GM18870 (cell line): ENCODE measurements around the gene PBOV1.
"Not testable (repeated sequence)": the region's sequence is repeated elsewhere in the genome, so short reads cannot be mapped to it uniquely, and the experiment has no call there.

Experiments
- ATAC-seq: cut with Tn5 transposase; IDR thresholded peaks from one replicate; pipeline ENCODE4 v1.9.1; 2021; ENCODE audit warnings: moderate library complexity; ENCODE audit not compliant: unreplicated experiment

PBOV1 gene

DNA sequence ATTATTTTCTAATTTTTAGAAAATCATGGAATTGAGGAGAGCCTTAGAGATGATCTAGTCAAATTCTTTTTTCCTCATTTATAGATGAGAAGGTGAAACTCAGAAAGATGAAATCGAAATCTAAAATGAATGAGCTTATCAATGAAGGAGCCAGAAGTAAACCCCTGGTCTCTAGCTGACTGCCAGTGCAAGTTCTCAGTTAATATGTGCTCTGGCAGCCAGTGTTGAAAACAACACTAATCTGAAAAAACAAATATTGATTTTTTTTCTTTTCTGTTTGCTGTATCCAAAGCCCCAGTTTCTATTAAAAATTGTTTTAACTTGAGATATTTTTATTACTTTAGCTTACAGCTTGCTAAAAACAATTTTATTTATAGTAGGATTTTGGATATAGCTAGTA is 21.5 kb upstream of the PBOV1 start:
- ATAC-seq, result no peak

DNA sequence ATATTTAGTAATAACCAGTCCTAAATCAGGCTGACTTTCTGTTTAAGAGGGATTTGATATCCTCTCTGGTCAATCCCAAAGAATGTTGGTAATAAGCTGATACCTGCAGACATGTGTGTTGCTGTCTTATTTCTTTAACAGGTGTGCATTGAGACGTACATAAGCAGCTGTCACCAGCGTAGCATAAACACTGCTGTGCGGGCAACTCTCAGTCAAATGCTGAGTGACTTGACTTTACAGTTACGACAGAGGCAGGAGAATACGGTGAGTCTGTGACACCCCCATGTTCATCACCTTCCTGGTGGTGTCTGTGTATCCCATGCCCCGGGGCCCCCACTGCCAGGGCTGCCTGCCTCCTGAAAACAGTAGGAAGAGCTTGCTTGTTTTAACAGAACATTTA is 20.1 kb upstream of the PBOV1 start:
- ATAC-seq, result no peak

DNA sequence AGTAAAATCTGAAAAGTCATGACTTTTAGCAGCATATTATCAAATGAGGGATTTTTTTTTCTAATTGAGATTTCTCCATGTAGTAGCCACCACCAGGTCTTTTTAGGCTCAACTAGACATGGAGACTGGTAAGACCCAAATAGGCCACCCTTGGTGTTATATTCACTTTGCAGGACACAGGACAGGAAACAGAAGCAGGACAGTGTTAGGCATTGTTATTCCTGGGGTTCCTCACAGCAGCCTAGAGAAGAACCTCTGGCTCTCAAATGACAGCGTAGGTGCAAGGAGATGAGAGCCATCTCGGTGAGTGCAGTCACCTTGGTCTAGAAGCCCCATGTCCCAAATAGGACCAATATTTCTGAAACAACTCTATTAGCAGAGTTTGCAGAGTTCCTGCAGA is 19.2 kb upstream of the PBOV1 start:
- ATAC-seq, result no peak

DNA sequence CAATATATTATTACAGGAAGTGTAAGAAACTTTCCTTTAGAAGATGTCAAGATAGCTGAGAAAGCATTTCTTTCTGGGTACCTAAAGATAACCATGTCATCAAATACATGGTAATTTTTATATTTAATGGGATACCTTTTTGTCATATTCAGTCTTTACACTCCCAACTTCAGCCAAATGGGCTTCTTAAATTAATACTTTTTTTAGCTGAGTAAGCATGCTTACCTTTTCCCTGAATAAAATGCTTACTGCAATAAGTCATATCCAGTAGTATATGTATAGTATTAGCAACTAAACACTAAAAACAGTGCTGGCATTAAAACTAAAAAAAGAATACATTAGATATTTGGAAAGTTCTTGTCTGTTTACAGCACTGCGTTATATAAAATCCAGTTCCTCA is 17.4 kb upstream of the PBOV1 start:
- ATAC-seq, result no peak

DNA sequence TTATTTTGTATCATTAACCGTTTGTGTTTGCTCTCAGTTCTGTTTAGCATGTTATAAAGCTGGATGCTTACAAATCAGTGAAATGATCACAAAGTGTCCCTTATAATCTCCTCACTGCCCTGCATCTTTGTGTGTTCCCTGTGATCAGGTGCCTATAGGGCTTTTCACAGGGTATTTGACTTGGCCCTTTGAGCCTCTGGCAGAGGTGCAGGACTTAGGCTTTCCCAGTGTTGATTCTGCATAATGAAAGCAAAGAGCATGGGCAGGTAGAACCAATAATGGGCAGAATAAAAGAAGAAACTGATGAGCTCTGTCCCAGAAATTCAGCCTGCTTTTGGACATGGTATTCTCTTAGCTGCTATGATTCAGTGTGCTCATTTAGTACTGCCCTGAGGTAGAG is 16.9 kb upstream of the PBOV1 start:
- no peak for ATAC-seq

DNA sequence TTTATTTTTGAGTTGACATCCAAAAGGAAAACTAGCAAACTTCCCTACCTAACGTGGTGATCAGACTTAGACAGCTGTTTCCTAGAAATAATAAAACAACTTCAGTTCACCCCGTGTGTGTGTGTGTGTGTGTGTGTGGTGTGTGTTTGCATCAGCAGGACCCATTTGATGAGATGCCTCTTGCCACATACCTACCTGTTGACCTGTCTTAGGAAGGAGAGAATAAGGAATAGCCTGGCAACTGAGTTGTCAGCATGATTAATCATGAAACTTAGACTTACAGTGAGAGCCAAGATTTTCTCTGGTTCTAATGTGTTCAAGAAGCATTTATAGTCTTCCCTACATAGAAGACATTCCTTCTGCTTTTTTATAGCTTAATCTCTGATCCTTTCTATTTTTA is 16.1 kb upstream of the PBOV1 start:
- no peak for ATAC-seq

DNA sequence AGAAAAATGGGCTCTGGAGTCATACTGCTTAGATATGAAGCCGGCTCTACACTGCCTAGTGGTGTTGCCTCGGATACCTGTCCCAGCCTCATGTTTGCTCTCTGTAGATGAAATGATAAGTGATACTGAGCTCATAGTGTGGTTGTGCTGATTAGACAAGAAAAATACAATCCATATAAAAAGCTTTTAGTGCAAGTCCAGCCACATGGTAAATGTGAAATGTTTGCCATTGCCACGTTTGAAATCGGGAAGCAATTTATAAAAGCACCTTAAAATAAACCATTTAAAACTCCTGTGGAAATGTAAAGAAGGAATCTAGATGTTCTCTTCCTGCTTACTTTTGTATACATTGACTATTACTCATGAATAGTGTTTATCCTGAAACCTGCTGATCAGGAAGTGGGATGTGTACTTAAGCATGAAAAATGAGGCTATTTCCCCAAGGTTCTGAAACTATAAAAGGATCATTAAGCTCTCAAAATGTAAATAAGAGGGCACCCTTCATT is 13.1 kb upstream of the PBOV1 start:
- no peak for ATAC-seq

DNA sequence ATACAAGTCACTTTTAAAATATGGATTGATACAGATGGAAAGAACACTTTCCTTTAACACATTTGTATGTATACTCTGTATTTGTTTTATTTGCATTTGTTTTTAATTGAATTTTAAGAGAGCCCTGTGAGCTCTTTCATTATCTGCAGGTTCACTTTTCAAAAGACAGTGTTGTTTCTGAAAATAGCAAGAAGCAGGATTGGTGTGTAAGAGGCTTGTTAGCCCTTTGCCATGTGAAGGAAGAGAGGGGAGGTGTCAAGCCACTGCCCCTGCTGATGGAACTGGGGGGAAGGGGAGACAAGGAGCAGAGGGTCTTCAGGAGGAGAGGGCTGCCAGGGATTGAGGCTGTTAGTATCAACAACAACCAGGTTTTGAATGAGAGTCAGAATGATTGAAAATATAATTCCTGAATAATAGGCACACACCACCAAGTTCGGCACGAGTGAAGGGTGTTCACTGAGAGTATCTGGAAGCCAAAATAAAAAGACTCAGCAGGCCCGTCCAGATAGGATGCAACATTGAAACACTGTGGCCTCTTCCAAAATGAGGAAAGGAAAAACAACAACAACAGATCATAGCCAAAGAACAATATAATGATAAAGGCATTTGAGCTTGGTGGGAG is 12.6 kb upstream of the PBOV1 start:
- ATAC-seq, result no peak

DNA sequence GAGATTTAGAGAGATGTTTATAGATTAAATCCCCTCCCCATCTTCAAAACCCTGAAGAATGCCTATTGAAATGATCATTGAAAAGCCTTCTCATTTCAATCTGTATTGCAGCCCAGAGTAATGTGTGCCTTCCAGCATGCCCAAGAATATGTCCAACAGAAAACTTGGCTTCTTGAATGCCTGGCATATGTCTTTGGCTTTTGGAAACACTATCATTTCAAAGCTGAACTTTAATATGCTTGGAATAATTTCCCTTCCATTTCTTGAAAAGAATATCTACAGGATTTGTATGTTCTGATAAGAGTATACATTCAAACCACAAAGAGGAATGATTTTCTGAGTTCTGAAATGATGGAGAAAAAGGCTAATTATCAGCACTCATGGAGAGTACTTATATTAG is 11.9 kb upstream of the PBOV1 start:
- no peak for ATAC-seq

DNA sequence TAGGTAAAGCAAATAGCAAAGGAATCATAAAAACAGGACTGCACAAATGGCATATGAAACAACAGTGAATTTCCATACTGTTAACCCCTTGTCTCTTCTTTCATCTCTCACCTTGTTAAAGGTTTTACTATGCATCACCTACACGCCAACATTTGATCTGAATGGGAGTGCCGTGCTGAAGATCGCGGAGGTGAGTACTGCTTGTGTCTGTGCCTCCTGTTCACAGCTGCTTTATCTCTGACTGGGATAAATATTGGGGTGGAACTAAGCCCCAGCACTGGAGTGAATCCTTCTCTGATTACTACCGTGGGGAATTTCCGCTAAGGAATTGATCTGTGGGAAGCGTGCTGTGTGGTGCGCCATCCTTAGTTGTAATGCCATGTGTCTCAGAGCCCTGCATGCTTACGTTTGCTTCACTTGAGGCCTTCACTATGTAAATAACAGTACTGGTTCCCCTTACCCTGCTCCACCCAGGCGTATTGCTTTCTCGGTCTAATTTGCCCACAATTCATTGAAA is 11.4 kb upstream of the PBOV1 start:
- no peak for ATAC-seq

DNA sequence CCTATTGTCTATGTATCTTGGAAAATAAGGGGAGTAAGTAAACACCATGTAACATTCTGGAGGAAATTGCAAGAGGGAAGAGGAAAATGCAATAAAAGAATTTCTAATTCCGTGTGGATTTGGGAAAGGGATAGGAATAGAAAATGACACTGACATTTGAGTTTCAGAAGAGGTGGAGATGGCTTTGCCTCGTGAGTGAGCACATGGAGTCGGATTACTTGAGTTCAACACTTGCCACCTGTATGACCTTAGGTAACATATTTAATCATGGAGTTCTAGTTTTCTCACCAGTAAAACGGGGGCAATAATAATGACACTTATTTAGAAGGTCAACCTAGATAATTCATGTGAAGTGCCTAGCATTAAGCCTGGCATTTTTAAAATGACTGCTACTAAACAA is 10.8 kb upstream of the PBOV1 start:
- no peak for ATAC-seq

DNA sequence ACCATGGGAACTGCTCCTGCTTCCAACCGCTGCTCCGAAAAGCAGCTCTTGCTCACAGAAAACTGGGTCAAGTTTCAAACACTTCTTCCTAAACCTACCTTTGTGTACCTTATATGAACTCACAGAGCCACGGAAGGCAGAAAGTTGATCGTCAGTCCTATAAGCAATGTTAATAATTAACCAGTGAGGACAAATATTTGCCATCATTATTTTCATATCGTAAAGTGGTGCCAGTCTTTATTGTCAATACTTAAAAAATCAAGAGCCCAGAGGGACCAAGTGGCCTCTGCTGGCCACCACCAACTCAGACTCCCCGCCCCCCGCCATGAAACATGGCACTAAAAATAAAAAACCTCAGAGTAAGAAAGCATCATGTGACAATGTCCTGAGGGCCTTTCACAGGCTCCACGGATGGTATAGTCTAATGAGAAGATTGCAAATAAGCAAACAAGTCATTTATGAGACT is 9.1 kb upstream of the PBOV1 start:
- ATAC-seq, result no peak

DNA sequence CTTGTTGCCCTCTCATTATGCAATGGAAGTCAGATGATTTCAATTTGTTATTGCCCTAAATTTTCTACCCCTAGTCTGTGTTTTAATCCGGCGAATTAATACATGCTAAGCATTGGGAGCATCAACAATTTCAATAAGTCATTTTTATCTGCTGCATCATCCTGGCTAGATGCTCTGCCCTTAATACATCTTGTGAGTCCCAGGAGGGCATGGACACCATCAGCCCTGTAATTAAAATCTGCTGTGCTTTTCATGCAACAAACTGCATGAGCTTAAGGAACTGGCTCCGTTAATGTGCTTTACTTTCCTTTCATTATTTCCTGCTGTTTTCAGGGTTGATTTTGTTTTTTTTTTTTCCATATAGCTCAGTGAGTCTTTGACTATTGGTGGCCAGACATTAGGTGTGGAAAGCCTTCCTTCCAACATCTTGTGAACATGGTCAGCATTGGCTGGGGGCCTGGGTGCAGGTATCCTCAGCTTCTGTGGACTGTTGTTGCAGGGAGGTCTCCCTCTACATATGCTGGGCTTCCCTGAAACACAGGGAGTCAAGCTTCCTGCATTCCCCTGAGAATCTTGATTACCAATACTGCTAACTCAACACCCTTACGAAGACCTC is 8.5 kb upstream of the PBOV1 start:
- ATAC-seq, result no peak

DNA sequence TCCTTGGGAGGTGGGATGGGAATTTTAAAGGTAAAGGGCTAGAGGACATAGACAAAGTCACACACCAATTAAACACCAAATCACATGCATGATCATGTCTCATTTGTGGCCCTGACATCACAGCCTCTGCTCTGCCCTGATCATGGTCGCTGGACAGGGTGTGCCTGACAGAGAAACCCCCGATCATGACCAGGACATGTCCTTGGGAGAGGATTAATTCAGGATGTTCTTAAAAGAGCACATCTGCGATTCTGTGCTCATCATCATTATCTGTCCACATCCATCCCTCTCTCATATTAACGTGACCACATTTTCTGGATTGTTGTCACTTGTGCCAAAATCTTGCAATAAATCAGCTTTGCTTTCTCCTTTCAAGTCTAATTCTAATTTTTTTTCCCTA is 7.7 kb upstream of the PBOV1 start:
- ATAC-seq, result no peak

DNA sequence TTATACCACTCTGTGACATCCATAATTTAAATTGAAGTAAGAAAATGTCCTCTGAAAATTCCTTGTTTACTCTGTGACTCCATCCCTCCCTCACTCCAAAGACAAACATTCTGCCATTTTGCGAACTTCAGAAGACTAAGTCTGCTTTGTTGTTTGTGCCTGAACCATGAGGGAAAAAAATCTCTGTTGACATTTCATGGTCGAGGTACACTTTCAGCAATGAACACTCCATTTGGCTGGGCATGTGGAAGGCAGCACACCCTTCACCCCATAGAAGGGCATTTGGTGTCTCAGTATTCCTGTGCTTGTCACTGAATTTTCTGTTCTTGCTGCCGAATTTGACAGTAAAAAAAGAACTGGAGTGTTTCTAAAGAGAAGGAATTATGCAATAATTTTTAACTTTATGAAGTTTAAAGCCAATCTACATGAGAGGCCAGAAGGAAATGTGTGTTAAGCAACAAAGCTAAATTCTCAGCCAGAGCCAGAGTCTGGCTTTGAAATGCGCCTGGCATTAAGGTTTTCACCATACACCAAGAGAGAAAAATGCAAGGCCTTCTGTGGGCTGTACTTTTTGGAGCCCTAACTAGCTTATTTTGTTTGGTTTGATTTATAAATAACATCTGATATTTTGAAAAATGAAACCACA is 4.7 kb upstream of the PBOV1 start:
- no peak for ATAC-seq

DNA sequence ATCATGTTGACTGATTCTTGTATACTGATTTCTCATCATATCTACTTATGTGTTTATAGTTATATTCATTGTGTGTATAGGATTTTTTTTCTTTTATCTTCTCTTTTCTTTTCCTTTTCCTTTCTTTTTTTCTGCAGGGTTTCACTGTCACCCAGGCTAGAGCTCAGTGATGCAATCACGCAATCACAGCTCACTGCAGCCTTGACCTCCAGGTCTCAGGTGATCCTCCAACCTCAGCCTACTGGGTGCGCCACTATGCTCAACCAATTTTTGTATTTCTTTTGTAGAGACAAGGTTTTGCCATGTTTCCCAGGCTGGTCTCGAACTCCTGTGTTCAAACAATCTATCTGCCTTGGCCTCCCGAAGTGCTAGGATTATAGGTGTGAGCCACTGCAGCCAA is 1.6 kb upstream of the PBOV1 start:
- ATAC-seq, result no peak

DNA sequence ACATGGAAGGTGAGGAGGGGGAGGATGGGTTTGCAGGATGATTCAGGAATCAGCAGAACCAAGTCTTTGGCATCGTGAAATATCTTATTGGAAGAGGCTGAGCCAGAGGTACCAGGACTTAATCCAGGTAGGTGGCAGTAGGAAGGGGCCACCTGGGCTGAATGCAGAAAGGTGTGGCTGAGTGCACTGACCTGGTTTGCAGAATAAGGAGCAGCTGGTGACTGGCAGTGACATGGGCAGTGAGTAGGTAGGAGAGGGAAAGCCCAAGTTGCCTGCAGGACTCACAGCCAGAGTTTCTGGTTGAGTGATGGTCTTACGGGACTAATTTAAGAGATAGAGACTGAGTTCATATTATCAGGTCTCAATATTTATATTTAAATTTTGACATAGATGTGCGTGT is 1.1 kb upstream of the PBOV1 start:
- ATAC-seq, result no peak

DNA sequence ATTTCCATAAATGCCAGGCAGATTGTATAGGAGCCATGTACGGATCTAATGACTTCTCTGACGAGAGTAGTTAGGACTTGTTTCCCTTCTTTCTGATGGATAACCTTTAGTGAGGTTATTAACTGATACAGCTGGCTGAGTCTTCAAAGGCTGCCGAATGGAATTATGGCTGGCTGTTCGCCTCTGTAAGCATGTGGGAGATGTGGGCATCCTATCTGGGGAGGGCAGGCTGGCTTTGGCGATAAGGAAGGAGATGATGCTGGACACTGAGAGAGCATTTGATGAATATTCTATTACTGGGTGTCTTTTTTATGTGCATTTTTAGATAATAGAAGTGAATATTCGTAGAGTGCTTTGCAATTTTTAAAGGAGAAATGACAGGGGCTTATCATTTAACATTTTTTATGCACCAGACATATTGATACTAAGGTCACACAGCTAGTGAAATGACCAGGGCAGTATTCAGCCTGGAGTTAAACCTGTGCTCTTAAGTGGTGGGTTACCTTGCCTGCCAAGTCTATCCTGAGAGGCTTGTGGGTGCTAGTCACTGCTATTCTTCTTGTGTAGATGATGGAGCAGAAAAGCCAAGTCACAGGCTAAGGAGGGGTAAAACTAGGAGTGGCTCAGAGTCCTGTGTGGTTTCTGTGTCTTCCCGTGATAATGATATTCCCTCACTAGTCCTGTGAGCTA is 3.1 kb downstream of the PBOV1 start:
- ATAC-seq, result no peak

DNA sequence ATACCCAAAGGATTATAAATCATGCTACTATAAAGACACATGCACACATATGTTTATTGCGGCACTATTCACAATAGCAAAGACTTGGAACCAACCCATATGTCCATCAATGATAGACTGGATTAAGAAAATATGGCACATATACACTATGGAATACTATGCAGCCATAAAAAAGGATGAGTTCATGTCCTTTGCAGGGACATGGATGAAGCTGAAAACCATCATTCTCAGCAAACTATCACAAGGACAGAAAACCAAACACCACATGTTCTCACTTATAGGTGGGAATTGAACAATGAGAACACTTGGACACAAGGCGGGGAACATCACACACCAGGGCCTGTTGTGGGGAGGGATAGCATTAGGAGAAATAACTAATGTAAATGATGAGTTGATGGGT is 5.8 kb downstream of the PBOV1 start:
- not testable (repeated sequence) for ATAC-seq

DNA sequence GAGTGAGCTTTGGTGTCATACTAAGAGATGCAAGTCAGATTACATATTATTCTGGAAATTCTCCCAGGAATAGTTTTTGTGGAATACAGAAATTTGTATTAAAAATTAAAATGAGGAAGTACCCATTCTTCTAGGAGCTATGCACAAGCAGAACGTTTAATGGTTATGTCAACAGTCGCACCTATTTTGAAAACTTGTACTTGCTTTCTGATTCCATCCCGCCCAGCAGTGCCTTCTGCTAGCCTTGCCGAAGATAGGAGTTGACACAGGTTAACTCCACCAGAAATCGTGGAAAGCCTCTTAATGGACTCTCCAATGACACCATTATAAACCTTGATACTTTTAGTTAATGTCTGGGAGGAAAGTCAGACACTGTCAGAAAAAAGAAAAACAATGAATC is 6.7 kb downstream of the PBOV1 start:
- ATAC-seq, result no peak

DNA sequence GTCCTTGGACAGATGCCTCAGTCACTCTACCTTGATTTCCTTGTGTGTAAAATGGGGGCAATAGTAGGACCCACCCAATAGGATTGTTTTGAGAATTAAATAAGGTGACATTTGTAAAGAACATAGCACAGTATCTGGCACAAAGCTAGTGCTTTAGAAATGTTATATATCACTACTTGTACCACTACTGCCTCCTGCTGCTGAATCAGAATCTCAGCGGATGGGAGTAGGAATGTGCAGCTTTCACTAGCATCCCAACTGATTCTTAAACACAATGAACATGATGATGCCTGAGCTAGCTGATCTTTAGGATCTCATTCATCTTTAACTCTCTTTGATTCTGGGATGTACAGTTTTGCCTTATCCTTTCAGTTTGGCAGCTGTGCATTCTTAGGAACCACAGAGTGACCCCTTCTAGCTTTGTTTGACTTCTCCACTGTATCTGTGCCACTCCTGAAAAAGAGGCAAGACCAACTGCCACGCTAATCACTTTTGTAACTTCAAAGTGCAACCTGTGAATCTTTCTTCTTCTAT is 7.2 kb downstream of the PBOV1 start:
- ATAC-seq, result no peak
